ENCODE measurements around the gene DDR2.

DNA sequence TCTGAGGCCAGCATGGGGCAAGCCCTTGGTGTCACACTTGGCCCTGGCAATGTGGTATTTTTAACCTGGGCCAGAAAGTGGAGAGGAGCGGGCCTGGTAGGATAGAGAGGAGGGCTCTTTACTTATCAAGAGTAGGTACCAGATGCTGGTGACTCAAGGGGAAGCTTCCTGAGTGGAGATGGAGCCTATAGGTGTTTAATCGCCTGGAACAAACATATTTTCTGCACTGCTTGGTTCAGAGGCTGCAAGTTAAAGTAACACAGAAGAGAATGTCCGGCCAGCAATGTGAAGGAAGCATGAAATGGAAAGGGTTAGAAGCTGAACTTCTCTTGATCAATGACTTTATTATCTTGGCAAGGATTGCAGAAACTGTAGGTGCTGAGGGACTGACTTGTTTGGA is 74.3 kb downstream of the DDR2 start:
- TF ChIP-seq EZH2 (IDR thresholded peaks at IDR 0.05) (no peak), POLR2AphosphoS5 (IDR thresholded peaks at IDR 0.05; ENCODE audit: borderline replicate concordance, low read depth, low read length) (no peak)
